ENCODE measurements around the gene MYL9.

- TF ChIP-seq POLR2A (IDR thresholded peaks at IDR 0.05) (no peak), CTCF (IDR thresholded peaks at IDR 0.05) (no peak), POLR2AphosphoS5 (IDR thresholded peaks at IDR 0.05) (no peak)
Measured at GRCh38 chr20:36496707-36497669, 44.3 kb upstream of the MYL9 start.

All from transverse colon (tissue), 4 donors.